IMR-90 (cell line): Measurements from ENCODE around the gene CCDC181. TPM values are rescaled to one million over a fixed set of nuclear protein-coding genes. Genes with fewer than 3 reads are reported as not detected.

ENCODE experiments used
- ATAC-seq: fragments of 200-7000 bp; cut with Tn5 transposase; 2 replicates; pipeline ENCODE4 v1.9.1; 2020; ENCODE audit warnings: low read depth, mild to moderate bottlenecking, moderate library complexity
- BruUV-seq: library from RNA; stranded (reverse); fragments of 400-500 nt; replicated peaks from 2 replicates; lab custom pipeline; 2021; lab: Mats Ljungman, UMichigan
- CTCF ChIA-PET: fragments of 300-600 bp; formaldehyde crosslinking; extraction: SDS; loops from one replicate; lab custom pipeline; 2021; ENCODE audit warnings: antibody characterized with exemption; lab: Yijun Ruan, JAX
- POLR2A ChIA-PET: fragments of 300-600 bp; sonication (Branson Sonifier 250); formaldehyde crosslinking; loops from one replicate; lab custom pipeline; 2022; ENCODE audit warnings: antibody characterized with exemption; ENCODE audit not compliant: unreplicated experiment; lab: Charles Lee
- DNase-seq: peaks from one replicate; pipeline ENCODE4 v3.0.0; 2013
- H2AFZ ChIP-seq: replicated peaks from 2 replicates; pipeline ENCODE3; 2013; ENCODE audit warnings: low read length, mild to moderate bottlenecking; ENCODE audit not compliant: poor library complexity
- H2AK5ac ChIP-seq: 2 replicates; pipeline ENCODE4 v1.6.1; 2013; ENCODE audit warnings: low read depth, low read length, inconsistent platforms
- H2AK9ac ChIP-seq: replicated peaks from 2 replicates; pipeline ENCODE3; 2013; ENCODE audit warnings: mild to moderate bottlenecking, low read depth, low read length, moderate library complexity; ENCODE audit not compliant: poor library complexity
- H2BK120ac ChIP-seq: 2 replicates; pipeline ENCODE4 v1.6.1; 2013; ENCODE audit warnings: low read depth, low read length, inconsistent platforms
- H2BK15ac ChIP-seq: 3 replicates; pipeline ENCODE4 v1.6.1; 2013; ENCODE audit warnings: low read depth, low read length, inconsistent platforms
- H2BK20ac ChIP-seq: 2 replicates; pipeline ENCODE4 v1.6.1; 2013; ENCODE audit warnings: low read depth, mild to moderate bottlenecking, inconsistent platforms, low read length, moderate library complexity
- H2BK5ac ChIP-seq: 2 replicates; pipeline ENCODE4 v1.6.1; 2013; ENCODE audit warnings: mild to moderate bottlenecking, low read depth, low read length, inconsistent platforms; ENCODE audit not compliant: poor library complexity, severe bottlenecking
- H3K14ac ChIP-seq: replicated peaks from 2 replicates; pipeline ENCODE4 v1.6.1; 2013; ENCODE audit warnings: low read depth, low read length, inconsistent platforms
- H3K18ac ChIP-seq: 2 replicates; pipeline ENCODE4 v1.6.1; 2013; ENCODE audit warnings: low read depth, low read length, control low read depth
- H3K23ac ChIP-seq: 2 replicates; pipeline ENCODE4 v1.6.1; 2013; ENCODE audit warnings: low read depth, low read length, inconsistent platforms
- H3K27ac ChIP-seq: 2 replicates; pipeline ENCODE4 v1.5.1; 2013; ENCODE audit warnings: mild to moderate bottlenecking, control low read depth, low read length; ENCODE audit not compliant: insufficient read depth
- H3K27me3 ChIP-seq: 2 replicates; pipeline ENCODE4 v1.6.1; 2013; ENCODE audit warnings: low read length; ENCODE audit not compliant: control insufficient read depth, insufficient read depth
- H3K36me3 ChIP-seq: 2 replicates; pipeline ENCODE4 v1.6.1; 2013; ENCODE audit warnings: low read length, mixed read lengths; ENCODE audit not compliant: control insufficient read depth, insufficient read depth
- H3K4ac ChIP-seq: 2 replicates; pipeline ENCODE4 v1.6.1; 2013; ENCODE audit warnings: low read depth, low read length, inconsistent platforms
- H3K4me1 ChIP-seq: 2 replicates; pipeline ENCODE4 v1.6.1; 2013; ENCODE audit warnings: low read length, mixed read lengths; ENCODE audit not compliant: control insufficient read depth, insufficient read depth
- H3K4me2 ChIP-seq: 2 replicates; pipeline ENCODE4 v1.6.1; 2013; ENCODE audit warnings: low read depth, mild to moderate bottlenecking, control low read depth, low read length, moderate library complexity
- H3K4me3 ChIP-seq: 2 replicates; pipeline ENCODE4 v1.5.1; 2013; ENCODE audit warnings: low read depth, mild to moderate bottlenecking, control low read depth, low read length, moderate library complexity; ENCODE audit not compliant: insufficient read depth
- H3K56ac ChIP-seq: 2 replicates; pipeline ENCODE4 v1.6.1; 2013; ENCODE audit warnings: low read length, inconsistent platforms; ENCODE audit not compliant: insufficient read depth; ENCODE audit errors: extremely low read depth
- H3K79me1 ChIP-seq, 2 experiments: 2 replicates each; pipeline ENCODE4 v1.6.1; 2013; ENCODE audit warnings: low read length in 2 of 2, inconsistent platforms in 1 of 2, low read depth in 1 of 2
- H3K9ac ChIP-seq: 2 replicates; pipeline ENCODE4 v1.6.1; 2013; ENCODE audit warnings: low read depth, low read length, control low read depth
- H3K9me1 ChIP-seq: 2 replicates; pipeline ENCODE4 v1.6.1; 2013; ENCODE audit warnings: low read length, inconsistent platforms; ENCODE audit not compliant: insufficient read depth
- H3K9me3 ChIP-seq: 2 replicates; pipeline ENCODE4 v1.6.1; 2013; ENCODE audit warnings: low read length; ENCODE audit not compliant: control insufficient read depth, insufficient read depth
- H4K20me1 ChIP-seq: 2 replicates; pipeline ENCODE4 v1.6.1; 2013; ENCODE audit warnings: low read length, inconsistent platforms; ENCODE audit not compliant: insufficient read depth
- H4K5ac ChIP-seq: 2 replicates; pipeline ENCODE4 v1.6.1; 2013; ENCODE audit warnings: mild to moderate bottlenecking, low read depth, low read length, control low read depth
- H4K8ac ChIP-seq, 2 experiments: 2 replicates each; pipeline ENCODE4 v1.6.1; 2013; ENCODE audit warnings: low read depth in 2 of 2, low read length in 2 of 2, control low read depth in 1 of 2, inconsistent platforms in 1 of 2
- H4K91ac ChIP-seq: 2 replicates; pipeline ENCODE4 v1.6.1; 2013; ENCODE audit warnings: low read depth, low read length, inconsistent platforms; ENCODE audit not compliant: insufficient read depth
- CEBPB ChIP-seq: IDR thresholded peaks from 2 replicates; pipeline ENCODE4 v1.6.1; 2012; ENCODE audit warnings: low read depth, low read length, improper control_type of control experiment
- CTCF ChIP-seq: conservative IDR thresholded peaks from 2 replicates; pipeline ENCODE4 v1.5.1; 2012; ENCODE audit warnings: mild to moderate bottlenecking, low read depth, low read length, improper control_type of control experiment
- FOS ChIP-seq: fragments of 150-350 bp; IDR thresholded peaks from 2 replicates; pipeline ENCODE4 v1.6.1; 2016; ENCODE audit warnings: low read depth, low read length
- MAZ ChIP-seq: IDR thresholded peaks from 2 replicates; pipeline ENCODE4 v1.6.1; 2012; ENCODE audit warnings: low read depth, mild to moderate bottlenecking, low read length, improper control_type of control experiment, moderate library complexity, borderline replicate concordance
- MXI1 ChIP-seq: IDR thresholded peaks from 2 replicates; pipeline ENCODE4 v1.6.1; 2012; ENCODE audit warnings: low read depth, mild to moderate bottlenecking, low read length, moderate library complexity, borderline replicate concordance
- POLR2A ChIP-seq: IDR thresholded peaks from 2 replicates; pipeline ENCODE4 v1.6.1; 2012; ENCODE audit warnings: mild to moderate bottlenecking, low read depth, low read length
- RCOR1 ChIP-seq: IDR thresholded peaks from 2 replicates; pipeline ENCODE4 v1.6.1; 2012; ENCODE audit warnings: mild to moderate bottlenecking, low read length, improper control_type of control experiment; ENCODE audit not compliant: insufficient replicate concordance
- WGBS, 2 experiments: methylation state at CpG; one replicate each; pipeline versions ENCODE4 v1.1.5 to v1.1.7; 2013; ENCODE audit warnings: missing lambda C conversion rate in 2 of 2; ENCODE audit not compliant: insufficient read length in 1 of 2; ENCODE audit errors: extremely low coverage in 2 of 2; 5-methylcytosine and 5-hydroxymethylcytosine counted together
- dilution Hi-C: fragments of 300-500 bp; cut with HindIII; formaldehyde crosslinking; loops from one replicate; pipeline ENCODE4 v1.14.3; 2018; ENCODE audit warnings: low sequenced_read_pairs; ENCODE audit not compliant: unreplicated experiment
- in situ Hi-C: fragments of 300-500 bp; cut with MboI; formaldehyde crosslinking; loops from 3 replicates; pipeline ENCODE4 v1.14.3; 2019; ENCODE audit warnings: low sequenced_read_pairs, inconsistent platforms, mixed read lengths
- intact Hi-C: fragments of 100-400 bp; cut with micrococcal nuclease; formaldehyde crosslinking; loops from 2 replicates; pipeline ENCODE4 v1.10.0; 2022
- microRNA-seq, 2 experiments: library from miRNA; stranded (forward) in 1 of 2; unstranded in 1 of 2; fragments of 10-50 nt in 1 of 2; fragments of <30 nt in 1 of 2; gene quantifications in 1 of 2; microRNA quantifications in 1 of 2; one replicate each; pipeline versions ENCODE3 to v1.1.0; 2013 to 2020; ENCODE audit not compliant: insufficient read depth in 1 of 2, insufficient read length in 1 of 2, unreplicated experiment in 1 of 2
- polyA plus RNA-seq, 3 experiments: library from polyadenylated mRNA; depleted of rRNA; stranded (reverse); fragments of >200 nt; gene quantifications; 2 replicates each; pipeline ENCODE4 v1.2.3, GENCODE V29; 2012; ENCODE audit warnings: low replicate concordance in 1 of 3
- small RNA-seq, 5 experiments: library from RNA; depleted of rRNA; stranded (forward); fragments of <200 nt; gene quantifications; one replicate each; pipeline ENCODE3, GENCODE V24; 2012
- total RNA-seq: library from RNA; depleted of rRNA; stranded (reverse); fragments of >200 nt; gene quantifications from 2 replicates; pipeline ENCODE4 v1.2.3, GENCODE V29; 2012; rRNA removed

CCDC181 gene
- total and polyA plus RNA-seq, 2 of the 4 experiments (the other 2 are of a cell fraction), result 0.03 TPM; not detected in 1

- Histone ChIP-seq H3K4me3 (no peak overlapping the region), H2BK20ac (no peak overlapping the region), H3K14ac (no peak overlapping the region), H3K23ac (no peak overlapping the region), H3K4me1 (no peaks in the 10 kb centered on the region), H4K91ac (no peak overlapping the region), H3K36me3 (no peaks in the 10 kb centered on the region), H3K9me3 (no peaks in the 10 kb centered on the region), H3K9me1 (no peaks in the 10 kb centered on the region), H3K27ac (no peak overlapping the region), H3K56ac (no peak overlapping the region), H4K20me1 (no peaks in the 10 kb centered on the region), H2BK5ac (no peak overlapping the region), H2AK9ac (no peak overlapping the region), H4K8ac (no peak overlapping the region), H3K4me2 (no peak overlapping the region), H2BK120ac (no peak overlapping the region), H3K79me1 (0 out of 4 replicates have a peak, but pooled peaks cover 0 to 3% of the 10 kb centered on the region in 2 experiments), H3K27me3 (no peaks in the 10 kb centered on the region), H2AK5ac (no peak overlapping the region), H3K9ac (no peak overlapping the region), H3K18ac (no peak overlapping the region), H4K5ac (no peak overlapping the region), H2BK15ac (no peak overlapping the region), H3K4ac (no peak overlapping the region), H2AFZ (no peak overlapping the region)
- TF ChIP-seq CEBPB, result no peak
- TF ChIP-seq FOS, result no peak
- TF ChIP-seq CTCF, result no peak
- TF ChIP-seq RCOR1, result no peak
- TF ChIP-seq MAZ, result no peak
- no peak for TF ChIP-seq MXI1
- TF ChIP-seq POLR2A, result no peak
- in situ Hi-C loops, result loop anchor here (10.0 kb wide), 1 partner anchor 911 kb away; no protein-coding TSS in a partner anchor
- intact Hi-C loops, result loop anchor here (10.0 kb wide), 1 partner anchor 711 kb away; no protein-coding TSS in a partner anchor
- dilution Hi-C loops, result no loop called here
- POLR2A ChIA-PET, result no interaction called here
- DNase-seq (no peak), ATAC-seq (no peak)
- BruUV-seq, result no TSS peak
- WGBS, 2 experiments, result 100% methylated on average over 1 of the region's 1 CpG; no CpG with 5 or more reads in 1 of the 2 experiments
- CTCF ChIA-PET, result interaction anchor here (0.9 kb wide), 1 partner anchor 16 kb away, joined by 3 read pairs; no protein-coding TSS in a partner anchor
Observed at GRCh38 chr1:169345511-169345910, 81.8 kb downstream of the CCDC181 start.

Small RNAs within 50 kb of the gene (microRNA-seq; reads per million reads assigned to microRNA genes)
- not detected for gene AL021068.2 (ENCODE audit: insufficient read depth, insufficient read length)

Small RNAs within 50 kb of the gene (small RNA-seq; reads per million reads assigned to genes)
- gene AL021068.2, result 0 reads per million in 5 experiments

Other genes starting within 250 kb of the CCDC181 start
- 18.3 and 44.4 TPM in 2 replicates for gene NME7, start 59.7 kb downstream of the CCDC181 start, total RNA-seq
- gene NME7, start 59.7 kb downstream of the CCDC181 start, polyA plus RNA-seq (2012; rRNA removed), result 14.6 and 22.4 TPM in 2 replicates
- 24.2 and 38.9 TPM in 2 replicates for gene BLZF1, start 59.3 kb downstream of the CCDC181 start, total RNA-seq
- 11.4 and 14.2 TPM in 2 replicates for gene BLZF1, start 59.3 kb downstream of the CCDC181 start, polyA plus RNA-seq (2012; rRNA removed)
- 5.2 and 6.9 TPM in 2 replicates for gene SLC19A2, start 58.5 kb upstream of the CCDC181 start, total RNA-seq
- 3.2 and 3.6 TPM in 2 replicates for gene SLC19A2, start 58.5 kb upstream of the CCDC181 start, polyA plus RNA-seq (2012; rRNA removed)
- gene F5, start 159.0 kb upstream of the CCDC181 start, total RNA-seq, result not detected in 2 replicates
- gene F5, start 159.0 kb upstream of the CCDC181 start, polyA plus RNA-seq (2012; rRNA removed), result not detected in 2 replicates
- not detected in 2 replicates for gene SELP, start 202.7 kb upstream of the CCDC181 start, total RNA-seq
- gene SELP, start 202.7 kb upstream of the CCDC181 start, polyA plus RNA-seq (2012; rRNA removed), result not detected in 2 replicates